AG04449 (cell line): ENCODE results near the gene PHF21B.

Experiments
- CTCF ChIA-PET: fragments of 350-600 bp; formaldehyde crosslinking; extraction: SDS; loops from one replicate; lab custom pipeline; 2021; ENCODE audit warnings: antibody characterized with exemption; lab: Yijun Ruan, JAX
- POLR2A ChIA-PET: fragments of 400-600, 350-600 bp; formaldehyde crosslinking; extraction: SDS; loops from one replicate; lab custom pipeline; 2020; ENCODE audit warnings: antibody characterized with exemption, inconsistent platforms; lab: Yijun Ruan, JAX
- DNase-seq: peaks from one replicate; pipeline ENCODE4 v3.0.0-alpha.2; 2010; ENCODE audit warnings: low read depth, low spot score
- H3K4me3 ChIP-seq: 2 replicates; pipeline ENCODE4 v1.5.1; 2011; ENCODE audit warnings: low read depth, mild to moderate bottlenecking, control low read depth, low read length
- TF ChIP-seq, protein P1 (sequence below): IDR thresholded peaks from one replicate; pipeline ENCODE4 v1.5.1; 2011; ENCODE audit warnings: mild to moderate bottlenecking, moderate library complexity, low read length, control low read depth, inconsistent platforms; ENCODE audit not compliant: insufficient read depth; ENCODE audit errors: missing control alignments

The PHF21B gene

GRCh38 chr22:44982445-44982844 lies 27.4 kb downstream of the PHF21B start:
- ChIA-PET POLR2A (no interaction called here), CTCF (interaction anchor here (0.8 kb wide), 1 partner anchor 114 kb away, joined by 3 read pairs; no protein-coding TSS in a partner anchor)
- DNase-seq, result no peak
- TF ChIP-seq, protein P1, sequence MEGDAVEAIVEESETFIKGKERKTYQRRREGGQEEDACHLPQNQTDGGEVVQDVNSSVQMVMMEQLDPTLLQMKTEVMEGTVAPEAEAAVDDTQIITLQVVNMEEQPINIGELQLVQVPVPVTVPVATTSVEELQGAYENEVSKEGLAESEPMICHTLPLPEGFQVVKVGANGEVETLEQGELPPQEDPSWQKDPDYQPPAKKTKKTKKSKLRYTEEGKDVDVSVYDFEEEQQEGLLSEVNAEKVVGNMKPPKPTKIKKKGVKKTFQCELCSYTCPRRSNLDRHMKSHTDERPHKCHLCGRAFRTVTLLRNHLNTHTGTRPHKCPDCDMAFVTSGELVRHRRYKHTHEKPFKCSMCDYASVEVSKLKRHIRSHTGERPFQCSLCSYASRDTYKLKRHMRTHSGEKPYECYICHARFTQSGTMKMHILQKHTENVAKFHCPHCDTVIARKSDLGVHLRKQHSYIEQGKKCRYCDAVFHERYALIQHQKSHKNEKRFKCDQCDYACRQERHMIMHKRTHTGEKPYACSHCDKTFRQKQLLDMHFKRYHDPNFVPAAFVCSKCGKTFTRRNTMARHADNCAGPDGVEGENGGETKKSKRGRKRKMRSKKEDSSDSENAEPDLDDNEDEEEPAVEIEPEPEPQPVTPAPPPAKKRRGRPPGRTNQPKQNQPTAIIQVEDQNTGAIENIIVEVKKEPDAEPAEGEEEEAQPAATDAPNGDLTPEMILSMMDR, result no peak
- no peak overlapping the region for H3K4me3 ChIP-seq

DNA sequence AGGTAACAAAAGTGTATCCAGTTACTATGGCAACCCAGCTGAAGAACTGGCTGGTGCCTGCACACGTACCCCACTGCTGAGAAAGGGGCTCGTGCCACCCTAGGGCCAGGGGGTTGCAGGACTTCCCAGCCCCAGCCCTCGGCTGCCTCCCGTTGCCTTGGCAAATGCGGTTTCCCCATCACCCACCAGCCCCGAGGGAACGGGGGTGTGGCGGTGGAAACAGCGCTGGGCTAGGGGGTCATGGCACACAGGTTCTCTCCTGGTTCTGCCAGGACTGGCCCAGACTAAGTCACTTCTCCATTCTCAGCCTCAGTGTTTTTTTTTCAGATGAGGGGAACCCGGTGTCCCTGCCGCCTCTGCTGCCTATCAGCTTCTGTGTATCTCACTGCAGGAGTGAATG lies 27.9 kb downstream of the PHF21B start:
- DNase-seq, result no peak
- TF ChIP-seq, protein P1, result no peak
- POLR2A ChIA-PET, result no interaction called here
- CTCF ChIA-PET, result no interaction called here
- H3K4me3 ChIP-seq, result no peak overlapping the region

DNA sequence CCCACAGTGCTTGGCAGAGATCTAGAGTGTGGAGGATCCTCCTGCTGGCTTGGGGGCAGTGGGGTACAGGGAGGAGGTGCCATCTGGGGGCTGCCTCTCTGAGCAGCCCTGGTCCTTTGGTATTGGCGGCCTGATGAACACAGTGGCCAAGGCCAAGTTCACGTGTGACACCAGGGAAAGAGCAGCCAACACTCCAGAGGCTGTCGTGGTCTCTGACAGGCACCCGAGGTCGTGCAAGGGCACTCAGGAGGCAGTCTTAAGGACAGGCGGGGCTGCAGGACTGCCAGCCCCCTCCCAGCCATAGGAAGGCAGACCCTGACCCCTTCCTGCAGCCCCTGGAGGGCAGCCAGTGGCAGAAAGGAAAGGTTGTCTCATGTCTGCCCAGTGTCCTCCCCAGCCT lies 30.7 kb downstream of the PHF21B start:
- H3K4me3 ChIP-seq, result no peak overlapping the region
- TF ChIP-seq, protein P1, result no peak
- POLR2A ChIA-PET, result no interaction called here
- CTCF ChIA-PET, result interaction anchor here (0.9 kb wide), 1 partner anchor 25 kb away, joined by 3 read pairs; no protein-coding TSS in a partner anchor
- no peak for DNase-seq

DNA sequence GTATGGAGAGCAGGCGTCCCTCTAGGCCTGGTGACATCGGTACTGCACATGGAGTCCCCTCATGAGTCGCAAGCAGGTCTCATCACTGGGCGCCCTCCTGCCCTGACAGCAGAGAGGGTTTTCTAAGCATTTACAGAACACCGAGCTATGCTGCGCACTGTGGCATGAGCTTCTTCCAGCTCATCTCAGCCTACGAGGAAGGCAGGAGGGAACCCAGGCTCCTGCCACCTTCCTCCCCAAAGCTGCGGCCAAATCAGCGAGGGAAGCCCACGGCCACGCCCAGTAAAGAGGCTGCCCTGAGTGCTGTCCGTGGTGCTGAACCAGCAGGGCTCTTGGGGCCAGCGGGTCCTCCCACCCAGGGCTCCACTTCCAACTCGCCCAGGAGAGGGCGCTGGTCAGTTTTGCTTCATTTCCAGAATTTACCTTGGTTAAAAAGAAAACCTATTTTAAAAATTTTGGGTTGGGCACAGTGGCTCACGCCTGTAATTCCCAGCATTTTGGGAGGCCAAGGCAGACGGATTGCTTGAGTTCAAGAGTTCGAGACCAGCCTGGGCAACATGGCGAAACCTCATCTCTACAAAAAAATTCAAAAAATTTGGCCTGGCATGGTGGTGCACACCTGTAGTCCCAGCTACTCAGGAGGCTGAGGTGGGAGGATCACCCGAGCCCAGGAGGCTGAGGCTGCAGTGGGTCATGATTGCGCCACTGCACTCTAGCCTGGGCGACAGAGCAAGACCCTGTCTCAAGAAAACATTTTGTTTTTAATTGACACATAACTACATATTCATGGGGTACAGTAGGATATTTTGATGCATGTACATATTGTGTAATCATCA lies 34.2 kb downstream of the PHF21B start:
- DNase-seq, result peak; percentile 9
- TF ChIP-seq, protein P1, result peak; percentile 83
- POLR2A ChIA-PET, result no interaction called here
- H3K4me3 ChIP-seq, result no peak overlapping the region
- CTCF ChIA-PET, result interaction anchor here (0.6 to 4.9 kb wide), 10 partner anchors 10 to 1627 kb away, joined by 3 to 33 read pairs (median 4); no protein-coding TSS in a partner anchor

DNA sequence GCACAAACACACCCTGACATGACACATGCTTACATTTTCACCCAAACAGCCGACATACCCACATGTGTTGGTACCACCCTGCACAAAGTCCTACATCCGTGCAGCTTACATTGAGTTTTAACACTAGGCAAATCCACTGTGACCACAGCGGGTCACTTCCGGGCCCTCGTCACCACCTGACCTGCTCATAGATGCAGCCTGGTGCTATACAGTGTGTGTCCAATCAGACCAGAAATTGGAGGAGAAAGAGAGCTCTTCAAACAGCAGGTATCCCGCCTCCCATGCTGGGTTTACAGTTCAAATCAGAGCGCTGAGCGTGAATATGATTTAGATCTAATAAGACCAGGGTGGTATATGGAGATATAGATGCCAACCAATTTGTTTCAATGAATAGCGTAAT lies 35.4 kb downstream of the PHF21B start:
- ChIA-PET CTCF (interaction anchor here (0.7 to 4.9 kb wide), 7 partner anchors 13 to 125 kb away, joined by 3 to 33 read pairs (median 4); no protein-coding TSS in a partner anchor), POLR2A (no interaction called here)
- TF ChIP-seq, protein P1, result no peak
- no peak for DNase-seq
- H3K4me3 ChIP-seq, result no peak overlapping the region

GRCh38 chr22:44973829-44974228 lies 36.0 kb downstream of the PHF21B start:
- TF ChIP-seq, protein P1, result no peak
- ChIA-PET POLR2A (no interaction called here), CTCF (interaction anchor here (0.7 to 4.9 kb wide), 5 partner anchors 12 to 122 kb away, joined by 3 to 33 read pairs (median 4); no protein-coding TSS in a partner anchor)
- DNase-seq, result no peak
- no peak overlapping the region for H3K4me3 ChIP-seq
